Measurements from ENCODE around the gene RBMY1J.
"Not testable (repeated sequence)": the region's sequence is repeated elsewhere in the genome, so short reads cannot be mapped to it uniquely, and the experiment has no call there.

Gene RBMY1J

DNA sequence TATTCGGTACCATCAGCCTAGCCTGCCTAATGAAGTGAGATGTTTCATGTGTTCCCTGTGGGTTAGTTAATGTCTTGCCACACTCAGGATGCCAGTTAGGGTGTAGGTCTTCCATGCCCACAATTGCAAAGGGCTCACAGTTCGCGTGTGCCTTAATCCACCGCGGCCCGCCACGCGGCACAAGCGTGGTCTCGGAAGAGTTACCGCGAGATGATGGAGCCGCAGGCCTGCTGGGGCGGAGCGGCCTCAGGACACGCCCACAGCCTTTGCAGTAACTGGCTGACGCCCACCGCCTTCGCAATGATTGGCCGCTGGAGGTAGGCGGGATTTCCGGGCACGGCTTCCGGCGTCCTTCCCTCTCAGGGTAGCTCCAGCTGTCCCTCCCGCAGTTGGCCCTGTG, at the start of gene RBMY1J:
Gene RBMY1J, plus strand, starts transcription at position 301 of the 400 bp plus-strand sequence. CDS start 2,038 bp downstream, outside the sequence.
- DNase-seq = not testable (repeated sequence)

DNA sequence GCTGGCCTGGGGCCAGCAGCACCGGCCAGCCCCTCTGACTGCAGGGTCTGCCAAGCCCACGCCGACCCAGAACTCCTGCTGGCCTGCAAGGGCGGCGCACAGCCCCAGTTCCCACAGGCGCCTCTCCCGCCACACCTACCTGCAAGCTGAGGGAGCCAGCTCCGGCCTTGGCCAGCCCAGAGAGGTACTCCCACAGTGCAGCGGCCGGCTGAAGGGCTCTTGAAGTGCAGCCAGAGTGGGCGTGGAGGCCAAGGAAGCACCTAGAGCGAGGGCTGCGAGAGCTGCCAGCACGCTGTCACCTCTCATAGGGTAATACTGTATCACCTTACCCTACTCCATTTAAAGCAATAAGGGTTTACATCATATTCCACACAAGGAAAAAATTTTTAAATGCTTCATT, 35.8 kb upstream of the RBMY1J start:
- DNase-seq = no peak

DNA sequence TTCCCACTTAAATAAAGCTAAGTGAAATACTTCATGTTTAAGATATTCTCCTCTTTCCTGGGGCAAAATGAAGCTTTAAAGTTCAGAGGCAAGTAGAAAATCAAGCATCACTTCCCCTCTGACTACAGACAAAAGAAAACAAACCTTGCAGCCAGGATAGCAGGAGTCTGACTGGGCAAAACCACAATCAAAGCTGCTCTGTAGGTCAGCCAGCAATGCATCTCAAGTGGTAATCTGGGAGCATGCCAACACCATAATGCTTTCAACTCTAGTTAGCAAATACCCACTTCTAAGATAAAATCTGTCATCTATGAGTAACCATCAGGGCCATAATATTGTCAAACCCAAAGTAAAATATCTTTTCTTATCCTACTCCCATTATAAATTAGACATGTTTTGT, 32.6 kb upstream of the RBMY1J start:
- no peak for DNase-seq

DNA sequence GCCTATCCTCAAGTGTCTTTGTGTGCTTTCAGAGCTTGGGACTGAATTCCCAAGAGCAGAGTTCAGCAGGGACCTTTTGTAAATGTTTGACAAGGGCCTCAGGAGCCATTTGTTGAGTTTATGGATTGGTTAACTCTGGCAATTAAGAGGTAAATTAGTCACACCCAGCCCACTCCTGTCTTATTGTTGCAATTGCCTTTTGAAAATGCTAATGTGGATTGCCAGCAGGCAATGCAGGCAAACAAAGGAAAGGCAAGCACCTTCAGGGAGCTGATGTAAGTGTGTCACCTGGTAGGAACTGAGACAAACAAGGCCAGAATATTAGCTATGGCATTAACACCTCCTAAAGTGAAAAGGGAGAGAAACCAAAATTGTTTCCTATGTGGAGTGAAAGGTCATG, 29.7 kb upstream of the RBMY1J start:
- DNase-seq = no peak

GRCh38 chrY:22444718-22445396, 41.6 kb downstream of the RBMY1J start:
- DNase-seq = not testable (repeated sequence)

DNA sequence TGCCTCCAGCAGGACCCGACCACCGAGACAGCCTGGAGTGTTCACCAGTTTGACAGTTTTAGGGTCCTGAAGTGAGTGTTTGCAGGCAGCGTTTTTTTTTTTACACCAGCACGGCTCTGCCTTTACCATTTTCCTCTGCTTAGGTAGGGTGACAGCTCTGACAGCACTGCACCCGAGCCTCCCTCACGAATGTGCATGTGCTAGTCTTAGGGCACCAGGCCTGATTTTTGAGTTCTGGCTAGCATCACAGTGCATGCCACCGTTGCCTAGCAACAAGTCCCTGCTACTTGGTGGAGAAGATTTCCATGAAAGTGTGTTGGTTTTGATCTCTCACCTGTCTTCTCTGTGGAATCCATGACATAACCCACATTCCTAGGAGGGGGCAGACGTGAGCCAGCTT, 52.3 kb downstream of the RBMY1J start:
- DNase-seq = not testable (repeated sequence)

GRCh38 chrY:22461962-22462361, 58.8 kb downstream of the RBMY1J start:
- not testable (repeated sequence) for DNase-seq
